Gastroesophageal sphincter (tissue), 3 donors: ENCODE measurements around the gene KIFAP3.
"Not testable (repeated sequence)": the region's sequence is repeated elsewhere in the genome, so short reads cannot be mapped to it uniquely, and the experiment has no call there.

Experiments used
- POLR2A ChIP-seq, 2 donors: fragments of 450-650 bp; IDR thresholded peaks; one replicate each; pipeline ENCODE4 v1.6.1; 2017; ENCODE audit warnings: antibody characterized with exemption in 2 of 2, mild to moderate bottlenecking in 2 of 2, moderate library complexity in 1 of 2
- TF ChIP-seq, protein P1 (sequence below), 4 experiments: fragments of 200-600 bp in 2 of 4; fragments of 450-650 bp in 2 of 4; sonication (generic) in 1 of 4; IDR thresholded peaks; one replicate each; pipeline ENCODE4 v1.5.1; 2017 to 2019; ENCODE audit warnings: antibody characterized with exemption in 4 of 4, mild to moderate bottlenecking in 2 of 4, moderate library complexity in 2 of 4

DNA sequence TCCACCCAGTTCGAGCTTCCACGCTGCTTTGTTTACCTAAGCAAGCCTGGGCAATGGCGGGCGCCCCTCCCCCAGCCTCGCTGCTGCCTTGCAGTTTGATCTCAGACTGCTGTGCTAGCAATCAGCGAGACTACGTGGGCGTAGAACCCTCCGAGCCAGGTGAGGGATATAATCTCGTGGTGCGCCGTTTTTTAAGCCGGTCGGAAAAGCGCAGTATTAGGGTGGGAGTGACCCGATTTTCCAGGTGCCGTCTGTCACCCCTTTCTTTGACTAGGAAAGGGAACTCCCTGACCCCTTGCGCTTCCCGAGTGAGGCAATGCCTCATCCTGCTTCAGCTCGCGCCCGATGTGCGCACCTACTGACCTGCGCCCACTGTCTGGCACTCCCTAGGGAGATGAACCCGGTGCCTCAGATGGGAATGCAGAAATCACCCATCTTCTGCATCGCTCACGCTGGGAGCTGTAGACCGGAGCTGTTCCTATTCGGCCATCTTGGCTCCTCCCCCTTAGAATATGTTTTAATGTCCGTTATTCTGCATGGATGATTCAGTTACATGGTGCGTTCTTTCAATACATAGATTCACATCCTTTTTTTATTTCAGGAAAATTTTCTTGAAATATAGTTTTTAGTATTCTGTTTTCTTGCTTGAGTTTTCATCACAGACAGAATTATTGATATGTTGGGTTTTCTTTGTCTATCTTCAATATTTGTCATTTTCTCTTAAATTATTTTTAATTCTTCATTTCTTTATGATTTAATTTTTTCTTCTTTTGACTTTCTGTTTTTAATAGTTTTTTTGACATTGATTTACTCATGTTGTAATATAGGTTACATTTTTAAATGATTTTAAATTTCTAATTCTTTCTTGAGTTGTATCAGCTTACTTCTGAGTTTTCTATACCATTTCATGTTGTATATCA is 20.5 kb upstream of the KIFAP3 start:
- TF ChIP-seq, protein P1, sequence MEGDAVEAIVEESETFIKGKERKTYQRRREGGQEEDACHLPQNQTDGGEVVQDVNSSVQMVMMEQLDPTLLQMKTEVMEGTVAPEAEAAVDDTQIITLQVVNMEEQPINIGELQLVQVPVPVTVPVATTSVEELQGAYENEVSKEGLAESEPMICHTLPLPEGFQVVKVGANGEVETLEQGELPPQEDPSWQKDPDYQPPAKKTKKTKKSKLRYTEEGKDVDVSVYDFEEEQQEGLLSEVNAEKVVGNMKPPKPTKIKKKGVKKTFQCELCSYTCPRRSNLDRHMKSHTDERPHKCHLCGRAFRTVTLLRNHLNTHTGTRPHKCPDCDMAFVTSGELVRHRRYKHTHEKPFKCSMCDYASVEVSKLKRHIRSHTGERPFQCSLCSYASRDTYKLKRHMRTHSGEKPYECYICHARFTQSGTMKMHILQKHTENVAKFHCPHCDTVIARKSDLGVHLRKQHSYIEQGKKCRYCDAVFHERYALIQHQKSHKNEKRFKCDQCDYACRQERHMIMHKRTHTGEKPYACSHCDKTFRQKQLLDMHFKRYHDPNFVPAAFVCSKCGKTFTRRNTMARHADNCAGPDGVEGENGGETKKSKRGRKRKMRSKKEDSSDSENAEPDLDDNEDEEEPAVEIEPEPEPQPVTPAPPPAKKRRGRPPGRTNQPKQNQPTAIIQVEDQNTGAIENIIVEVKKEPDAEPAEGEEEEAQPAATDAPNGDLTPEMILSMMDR (IDR thresholded peaks at IDR 0.05), result not testable (repeated sequence)
- TF ChIP-seq POLR2A (IDR thresholded peaks at IDR 0.05), result not testable (repeated sequence)
